SK-N-SH treated with all-trans-retinoic acid at 6 μM for 48 hours (cell line): ENCODE measurements around the gene DYNLL1.

ENCODE experiments used
- CSDC2 ChIP-seq: fragments of 250-450 bp; sonication (Bioruptor Pico); IDR thresholded peaks from 2 replicates; pipeline ENCODE4 v1.5.0; 2020; ENCODE audit warnings: mild to moderate bottlenecking, moderate library complexity
- ESRRG ChIP-seq: fragments of 250-450 bp; sonication (Bioruptor Pico); IDR thresholded peaks from 2 replicates; pipeline ENCODE4 v1.6.1; 2021; ENCODE audit warnings: mild to moderate bottlenecking
- ISL1 ChIP-seq: fragments of 250-450 bp; sonication (Bioruptor Pico); IDR thresholded peaks from 2 replicates; pipeline ENCODE4 v2.1.2; 2022; ENCODE audit warnings: mild to moderate bottlenecking, moderate library complexity
- PATZ1 ChIP-seq: fragments of 250-450 bp; sonication (Bioruptor Pico); IDR thresholded peaks from 2 replicates; pipeline ENCODE4 v1.8.0; 2020; ENCODE audit warnings: mild to moderate bottlenecking, moderate library complexity, borderline replicate concordance
- RARB ChIP-seq: fragments of 250-450 bp; sonication (Bioruptor Pico); IDR thresholded peaks from 2 replicates; pipeline ENCODE4 v1.8.0; 2021; ENCODE audit warnings: mild to moderate bottlenecking, moderate library complexity
- SNAI2 ChIP-seq: fragments of 250-450 bp; sonication (Bioruptor Pico); IDR thresholded peaks from 2 replicates; pipeline ENCODE4 v1.5.0; 2020; ENCODE audit warnings: mild to moderate bottlenecking, moderate library complexity
- TCF4 ChIP-seq: fragments of 250-450 bp; sonication (Bioruptor Pico); IDR thresholded peaks from 2 replicates; pipeline ENCODE4 v1.8.0; 2021; ENCODE audit warnings: mild to moderate bottlenecking, moderate library complexity, borderline replicate concordance
- TOX ChIP-seq: fragments of 250-450 bp; sonication (Bioruptor Pico); IDR thresholded peaks from 2 replicates; pipeline ENCODE4 v1.8.0; 2021; ENCODE audit warnings: mild to moderate bottlenecking, moderate library complexity, borderline replicate concordance
- ZFP30 ChIP-seq: fragments of 450-650 bp; formaldehyde crosslinking; IDR thresholded peaks from 2 replicates; pipeline ENCODE4 v1.5.0; 2022; ENCODE audit warnings: mild to moderate bottlenecking, moderate library complexity
- ZNF70 ChIP-seq: fragments of 450-650 bp; formaldehyde crosslinking; IDR thresholded peaks from 2 replicates; pipeline ENCODE4 v1.5.0; 2020; ENCODE audit warnings: mild to moderate bottlenecking, moderate library complexity
- TF ChIP-seq, protein P1 (sequence below): fragments of 250-450 bp; sonication (Bioruptor Pico); IDR thresholded peaks from 2 replicates; pipeline ENCODE4 v1.5.1; 2021; ENCODE audit warnings: mild to moderate bottlenecking, moderate library complexity
- TF ChIP-seq, protein P2 (sequence below): fragments of 250-450 bp; sonication (Bioruptor Pico); IDR thresholded peaks from 2 replicates; pipeline ENCODE4 v1.5.1; 2020; ENCODE audit warnings: low read depth, mild to moderate bottlenecking, moderate library complexity

DNA sequence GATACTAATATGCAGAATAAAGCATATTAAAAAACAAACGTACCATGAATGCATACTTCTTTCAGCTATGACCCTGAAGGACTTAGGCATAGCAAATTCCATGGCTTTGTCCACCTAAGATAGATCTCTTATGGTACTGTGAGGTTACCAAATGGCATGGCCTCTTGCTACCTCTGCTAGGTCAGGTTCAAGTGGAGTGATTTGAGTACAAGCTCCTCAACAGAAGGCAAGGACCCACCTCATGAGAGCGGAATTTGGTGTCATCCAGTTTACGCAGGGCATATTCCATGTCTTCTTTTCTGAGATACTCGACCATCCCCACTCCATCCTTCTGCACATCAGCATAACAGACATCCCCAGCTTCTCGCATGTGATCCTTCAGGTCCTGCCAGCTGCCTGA is 32.2 kb upstream of the DYNLL1 start:
- TF ChIP-seq ZFP30: no peak
- no peak for TF ChIP-seq CSDC2 (CRISPR knock-in tag)
- TF ChIP-seq ZNF70 (CRISPR knock-in tag): no peak
- no peak for TF ChIP-seq TOX (CRISPR knock-in tag)
- TF ChIP-seq RARB (CRISPR knock-in tag): no peak
- TF ChIP-seq TCF4 (CRISPR knock-in tag): no peak
- TF ChIP-seq, protein P1, sequence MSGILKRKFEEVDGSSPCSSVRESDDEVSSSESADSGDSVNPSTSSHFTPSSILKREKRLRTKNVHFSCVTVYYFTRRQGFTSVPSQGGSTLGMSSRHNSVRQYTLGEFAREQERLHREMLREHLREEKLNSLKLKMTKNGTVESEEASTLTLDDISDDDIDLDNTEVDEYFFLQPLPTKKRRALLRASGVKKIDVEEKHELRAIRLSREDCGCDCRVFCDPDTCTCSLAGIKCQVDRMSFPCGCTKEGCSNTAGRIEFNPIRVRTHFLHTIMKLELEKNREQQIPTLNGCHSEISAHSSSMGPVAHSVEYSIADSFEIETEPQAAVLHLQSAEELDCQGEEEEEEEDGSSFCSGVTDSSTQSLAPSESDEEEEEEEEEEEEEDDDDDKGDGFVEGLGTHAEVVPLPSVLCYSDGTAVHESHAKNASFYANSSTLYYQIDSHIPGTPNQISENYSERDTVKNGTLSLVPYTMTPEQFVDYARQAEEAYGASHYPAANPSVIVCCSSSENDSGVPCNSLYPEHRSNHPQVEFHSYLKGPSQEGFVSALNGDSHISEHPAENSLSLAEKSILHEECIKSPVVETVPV (CRISPR knock-in tag): no peak
- no peak for TF ChIP-seq ISL1 (CRISPR knock-in tag)
- no peak for TF ChIP-seq ESRRG (CRISPR knock-in tag)
- no peak for TF ChIP-seq SNAI2
- TF ChIP-seq, protein P2, sequence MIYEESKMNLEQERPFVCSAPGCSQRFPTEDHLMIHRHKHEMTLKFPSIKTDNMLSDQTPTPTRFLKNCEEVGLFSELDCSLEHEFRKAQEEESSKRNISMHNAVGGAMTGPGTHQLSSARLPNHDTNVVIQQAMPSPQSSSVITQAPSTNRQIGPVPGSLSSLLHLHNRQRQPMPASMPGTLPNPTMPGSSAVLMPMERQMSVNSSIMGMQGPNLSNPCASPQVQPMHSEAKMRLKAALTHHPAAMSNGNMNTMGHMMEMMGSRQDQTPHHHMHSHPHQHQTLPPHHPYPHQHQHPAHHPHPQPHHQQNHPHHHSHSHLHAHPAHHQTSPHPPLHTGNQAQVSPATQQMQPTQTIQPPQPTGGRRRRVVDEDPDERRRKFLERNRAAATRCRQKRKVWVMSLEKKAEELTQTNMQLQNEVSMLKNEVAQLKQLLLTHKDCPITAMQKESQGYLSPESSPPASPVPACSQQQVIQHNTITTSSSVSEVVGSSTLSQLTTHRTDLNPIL (CRISPR knock-in tag): no peak
- TF ChIP-seq PATZ1 (CRISPR knock-in tag): no peak
